ENCODE data around the gene GPR17. TPM values are rescaled to one million over a fixed set of nuclear protein-coding genes. Genes with fewer than 3 reads are reported as not detected.

Gene GPR17
- total RNA-seq, 1 donor from 2014 or later: not detected

Other genes starting within 250 kb of the GPR17 start
- gene PROC, start 227.7 kb upstream of the GPR17 start, total RNA-seq: 0.26 TPM in 1 of 2 replicates, not detected in the other
- gene IWS1, start 119.7 kb upstream of the GPR17 start, total RNA-seq: 40.8 and 51.0 TPM in 2 replicates
- gene MYO7B, start 110.5 kb upstream of the GPR17 start, total RNA-seq: not detected in 2 replicates
- gene LIMS2, start 29.4 kb downstream of the GPR17 start, total RNA-seq: 0.79 TPM in 1 of 2 replicates, not detected in the other
- 3.2 and 5.0 TPM in 2 replicates for gene SFT2D3, start 55.3 kb downstream of the GPR17 start, total RNA-seq
- 27.0 and 31.3 TPM in 2 replicates for gene WDR33, start 165.0 kb downstream of the GPR17 start, total RNA-seq
- 22.5 and 24.2 TPM in 2 replicates for gene POLR2D, start 212.0 kb downstream of the GPR17 start, total RNA-seq
- gene AMMECR1L, start 239.8 kb downstream of the GPR17 start, total RNA-seq: 31.6 and 32.5 TPM in 2 replicates

Data from bronchial epithelial cell (primary cell).